GM18520 (cell line): ENCODE measurements around the gene POLR1C.
A peak's percentile ranks its signal among the peaks of the same experiment; 100 is the strongest.
"Not testable (repeated sequence)": the region's sequence is repeated elsewhere in the genome, so short reads cannot be mapped to it uniquely, and the experiment has no call there.

Source experiments
- ATAC-seq: cut with Tn5 transposase; IDR thresholded peaks from one replicate; pipeline ENCODE4 v1.9.1; 2021; ENCODE audit not compliant: unreplicated experiment

Gene POLR1C

DNA sequence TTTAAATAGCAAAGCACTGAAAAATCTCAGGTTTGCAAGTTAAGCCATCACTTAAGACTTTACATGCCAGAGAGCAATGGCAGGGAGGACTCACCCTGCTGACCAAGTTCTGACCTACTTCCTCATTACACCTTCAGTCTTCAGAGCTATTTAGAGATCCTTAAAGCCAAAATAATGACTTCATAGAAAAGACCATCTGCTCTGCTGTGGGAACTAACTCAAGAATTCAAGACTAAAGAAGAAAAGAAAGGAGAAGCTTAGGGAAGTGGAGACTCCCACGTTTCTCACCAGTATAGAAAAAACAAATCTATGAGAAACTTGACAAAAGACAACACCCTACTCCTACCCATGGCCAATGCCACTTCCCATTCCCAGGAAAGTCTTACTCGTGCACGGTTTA, 30.3 kb downstream of the POLR1C start:
- peak; percentile 32 for ATAC-seq

- ATAC-seq = not testable (repeated sequence)
Measured at GRCh38 chr6:43557620-43558019, 40.7 kb downstream of the POLR1C start.

DNA sequence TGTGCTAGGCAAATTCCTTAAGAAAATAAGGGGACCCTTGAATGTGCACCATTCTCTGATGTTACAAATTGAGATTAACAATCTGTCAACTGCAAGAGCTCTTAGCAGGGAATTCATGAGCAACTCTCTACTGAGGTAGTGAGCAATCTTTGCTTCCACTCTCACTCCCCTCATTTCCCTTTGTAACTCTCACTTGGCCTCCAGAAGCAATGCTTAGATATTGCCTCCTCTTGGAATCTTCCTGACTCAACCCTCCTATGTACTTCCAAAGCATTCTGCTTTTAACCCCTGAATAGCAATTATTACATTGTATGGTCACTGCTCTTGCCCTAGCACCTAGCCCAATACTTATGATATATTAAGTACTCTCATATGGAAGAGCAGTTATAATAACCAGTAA, 42.4 kb downstream of the POLR1C start:
- no peak for ATAC-seq

DNA sequence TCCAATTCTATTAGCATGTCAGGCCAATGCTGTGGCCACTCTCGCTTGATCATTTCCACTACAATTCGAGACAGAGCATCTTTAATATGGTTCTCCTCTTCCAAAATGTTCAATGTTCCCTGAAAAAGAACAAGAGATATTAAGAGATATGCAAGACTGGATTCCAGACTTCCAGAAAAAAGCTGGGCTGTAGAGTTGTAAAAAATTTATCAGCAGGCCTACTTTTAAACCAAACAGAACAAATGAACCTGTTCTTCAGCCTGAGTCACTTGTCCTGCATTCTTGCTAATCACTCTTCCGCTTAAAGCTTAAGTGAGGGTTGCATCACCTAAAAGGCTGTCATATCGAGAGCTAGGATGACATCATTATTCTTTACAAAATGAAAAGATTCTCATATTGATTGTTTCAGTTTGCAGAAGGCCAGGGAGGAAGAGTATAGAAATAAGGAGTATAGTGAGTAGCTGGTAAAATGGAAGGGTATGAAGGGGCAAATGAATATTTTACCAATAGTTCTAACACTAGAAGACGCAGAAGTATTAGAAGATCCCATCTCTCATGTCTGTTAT, 54.1 kb downstream of the POLR1C start:
- ATAC-seq = no peak
